NB4 (cell line): Measurements from ENCODE around the gene COMMD4.

Experiments used
- POLR2A ChIP-seq: IDR thresholded peaks from 2 replicates; pipeline ENCODE4 v1.6.1; 2011; ENCODE audit warnings: mild to moderate bottlenecking; ENCODE audit not compliant: insufficient read length; ENCODE audit errors: extremely low read depth
- TF ChIP-seq, protein P1 (sequence below): IDR thresholded peaks from one replicate; pipeline ENCODE4 v1.5.1; 2012; ENCODE audit warnings: low read depth, low read length

DNA sequence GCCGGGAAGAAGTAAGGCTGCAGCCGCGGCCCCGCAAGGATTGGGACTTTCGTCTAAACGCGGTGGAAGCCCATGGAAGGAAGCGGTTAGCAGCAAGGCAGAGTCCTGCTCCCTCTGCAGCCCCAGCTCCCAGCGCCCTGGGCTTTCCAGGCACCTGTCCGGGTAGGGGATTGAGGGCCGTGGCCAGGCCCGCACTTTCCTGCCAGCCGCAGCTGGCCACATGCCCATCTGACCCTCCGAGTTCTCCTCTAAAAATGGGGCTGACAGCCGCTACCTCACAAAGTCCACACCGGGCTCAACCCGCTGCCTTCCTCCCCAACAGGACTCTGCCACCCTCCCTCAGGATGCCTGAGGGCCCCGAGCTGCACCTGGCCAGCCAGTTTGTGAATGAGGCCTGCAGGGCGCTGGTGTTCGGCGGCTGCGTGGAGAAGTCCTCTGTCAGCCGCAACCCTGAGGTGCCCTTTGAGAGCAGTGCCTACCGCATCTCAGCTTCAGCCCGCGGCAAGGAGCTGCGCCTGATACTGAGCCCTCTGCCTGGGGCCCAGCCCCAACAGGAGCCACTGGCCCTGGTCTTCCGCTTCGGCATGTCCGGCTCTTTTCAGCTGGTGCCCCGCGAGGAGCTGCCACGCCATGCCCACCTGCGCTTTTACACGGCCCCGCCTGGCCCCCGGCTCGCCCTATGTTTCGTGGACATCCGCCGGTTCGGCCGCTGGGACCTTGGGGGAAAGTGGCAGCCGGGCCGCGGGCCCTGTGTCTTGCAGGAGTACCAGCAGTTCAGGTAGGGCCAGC is 12.9 kb downstream of the COMMD4 start:
- TF ChIP-seq, protein P1, sequence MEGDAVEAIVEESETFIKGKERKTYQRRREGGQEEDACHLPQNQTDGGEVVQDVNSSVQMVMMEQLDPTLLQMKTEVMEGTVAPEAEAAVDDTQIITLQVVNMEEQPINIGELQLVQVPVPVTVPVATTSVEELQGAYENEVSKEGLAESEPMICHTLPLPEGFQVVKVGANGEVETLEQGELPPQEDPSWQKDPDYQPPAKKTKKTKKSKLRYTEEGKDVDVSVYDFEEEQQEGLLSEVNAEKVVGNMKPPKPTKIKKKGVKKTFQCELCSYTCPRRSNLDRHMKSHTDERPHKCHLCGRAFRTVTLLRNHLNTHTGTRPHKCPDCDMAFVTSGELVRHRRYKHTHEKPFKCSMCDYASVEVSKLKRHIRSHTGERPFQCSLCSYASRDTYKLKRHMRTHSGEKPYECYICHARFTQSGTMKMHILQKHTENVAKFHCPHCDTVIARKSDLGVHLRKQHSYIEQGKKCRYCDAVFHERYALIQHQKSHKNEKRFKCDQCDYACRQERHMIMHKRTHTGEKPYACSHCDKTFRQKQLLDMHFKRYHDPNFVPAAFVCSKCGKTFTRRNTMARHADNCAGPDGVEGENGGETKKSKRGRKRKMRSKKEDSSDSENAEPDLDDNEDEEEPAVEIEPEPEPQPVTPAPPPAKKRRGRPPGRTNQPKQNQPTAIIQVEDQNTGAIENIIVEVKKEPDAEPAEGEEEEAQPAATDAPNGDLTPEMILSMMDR, result no peak
- no peak for TF ChIP-seq POLR2A
